GM12864 (cell line): Measurements from ENCODE around the gene CARMIL1.

Experiments
- DNase-seq: peaks from one replicate; pipeline ENCODE4 v3.0.0-alpha.2; 2011; ENCODE audit warnings: low read depth
- H3K4me3 ChIP-seq: 2 replicates; pipeline ENCODE4 v1.5.1; 2011; ENCODE audit warnings: mild to moderate bottlenecking, low read depth, low read length, control low read depth
- CTCF ChIP-seq: IDR thresholded peaks from 2 replicates; pipeline ENCODE4 v1.5.1; 2011; ENCODE audit warnings: low read depth, mild to moderate bottlenecking, moderate library complexity, low read length, control low read depth, inconsistent platforms; ENCODE audit errors: missing control alignments

Gene CARMIL1

GRCh38 chr6:25660512-25660911 lies 381.3 kb downstream of the CARMIL1 start:
- DNase-seq: no peak
- TF ChIP-seq CTCF: no peak
- H3K4me3 ChIP-seq: no peak overlapping the region

GRCh38 chr6:25661129-25661779 lies 382.1 kb downstream of the CARMIL1 start:
- TF ChIP-seq CTCF: no peak
- H3K4me3 ChIP-seq: no peak overlapping the region

GRCh38 chr6:25665455-25665854 lies 386.3 kb downstream of the CARMIL1 start:
- no peak for DNase-seq
- H3K4me3 ChIP-seq: no peak overlapping the region
- no peak for TF ChIP-seq CTCF

More at GRCh38 chr6:25661129-25661779, 382.1 kb downstream of the CARMIL1 start:
- DNase-seq: no peak

GRCh38 chr6:25669413-25669812 lies 390.2 kb downstream of the CARMIL1 start:
- DNase-seq: no peak
- TF ChIP-seq CTCF: no peak
- no peak overlapping the region for H3K4me3 ChIP-seq
